GM12872 (cell line): ENCODE results near the gene LMAN2.

Experiments used
- CTCF ChIP-seq: IDR thresholded peaks from 3 replicates; pipeline ENCODE4 v1.5.1; 2011; ENCODE audit warnings: low read depth, mild to moderate bottlenecking, low read length, moderate library complexity; ENCODE audit not compliant: insufficient read depth

Gene LMAN2

GRCh38 chr5:177361418-177362291, 10.2 kb upstream of the LMAN2 start:
- peak; percentile 33; the same call in 1 of the 3 replicates for TF ChIP-seq CTCF

- TF ChIP-seq CTCF, result no peak
Measured at GRCh38 chr5:177359860-177360259, 8.4 kb upstream of the LMAN2 start.

- TF ChIP-seq CTCF, result no peak
Measured at GRCh38 chr5:177359451-177359851, 8.0 kb upstream of the LMAN2 start.

- no peak for TF ChIP-seq CTCF
Measured at GRCh38 chr5:177358370-177358819, 6.9 kb upstream of the LMAN2 start.

- no peak for TF ChIP-seq CTCF
Measured at GRCh38 chr5:177357459-177358351, 6.2 kb upstream of the LMAN2 start, which contains the start of gene RGS14. Gene RGS14 (plus strand): TSS chr5:177357924. CDS start chr5:177358025, 101 bp downstream.

GRCh38 chr5:177357146-177357458, 5.6 kb upstream of the LMAN2 start:
- no peak for TF ChIP-seq CTCF

- no peak for TF ChIP-seq CTCF
Measured at GRCh38 chr5:177356746-177357145, 5.3 kb upstream of the LMAN2 start.
